HCT116 (cell line): ENCODE measurements around the gene PELI3. TPM values are rescaled to one million over a fixed set of nuclear protein-coding genes. Genes with fewer than 3 reads are reported as not detected.

Experiments
- ATAC-seq: fragments of 200-7000 bp; cut with Tn5 transposase; 2 replicates; pipeline ENCODE4 v1.9.1; 2020; ENCODE audit warnings: mild to moderate bottlenecking, moderate library complexity
- BruUV-seq: library from RNA; stranded (reverse); fragments of 400-500 nt; replicated peaks from 2 replicates; lab custom pipeline; 2021; lab: Mats Ljungman, UMichigan
- CTCF ChIA-PET: fragments of 300-600 bp; sonication (Branson Sonifier 250); formaldehyde crosslinking; loops from one replicate; lab custom pipeline; 2021; ENCODE audit warnings: antibody characterized with exemption; lab: Charles Lee
- POLR2A ChIA-PET: fragments of 300-600, 350-600 bp; sonication (Branson Sonifier 250); formaldehyde crosslinking; loops from one replicate; lab custom pipeline; 2021; ENCODE audit warnings: antibody characterized with exemption; lab: Charles Lee
- RAD21 ChIA-PET, 2 experiments: fragments of 300-600 bp; sonication (Branson Sonifier 250); formaldehyde crosslinking; loops; one replicate each; lab custom pipeline; 2023; ENCODE audit warnings: low total read pairs in 2 of 2; ENCODE audit not compliant: uncharacterized antibody in 2 of 2, unreplicated experiment in 2 of 2, low non-redundant PET in 1 of 2; lab: Charles Lee
- DNase-seq: peaks from one replicate; pipeline ENCODE4 v3.0.0-alpha.2; 2010; ENCODE audit warnings: low read depth, low spot score
- H2AFZ ChIP-seq: fragments of 200-600 bp; shearing (Covaris generic), sonication (generic); 2 replicates; pipeline ENCODE4 v1.6.1; 2017; ENCODE audit warnings: low read depth, mixed run types, mixed read lengths, antibody characterized with exemption, low read length; ENCODE audit not compliant: poor library complexity, severe bottlenecking
- H3K27ac ChIP-seq: 2 replicates; pipeline ENCODE4 v1.5.1; 2012; ENCODE audit warnings: low read depth, low read length
- H3K27me3 ChIP-seq: fragments of 200-600 bp; sonication (generic); 2 replicates; pipeline ENCODE4 v1.6.1; 2016; ENCODE audit warnings: mixed run types, low read length, mixed read lengths; ENCODE audit not compliant: insufficient read depth
- H3K36me3 ChIP-seq, 2 experiments: fragments of 200-500 bp in 1 of 2; fragments of 200-600 bp in 1 of 2; sonication (Bioruptor generic) in 1 of 2; sonication (generic) in 1 of 2; 2 replicates each; pipeline versions ENCODE4 v1.5.1 to v1.6.1; 2014 to 2016; ENCODE audit warnings: low read length in 2 of 2, inconsistent platforms in 1 of 2, mixed read lengths in 1 of 2, mixed run types in 1 of 2; ENCODE audit not compliant: insufficient read depth in 2 of 2, control insufficient read depth in 1 of 2
- H3K4me1 ChIP-seq, 2 experiments: fragments of 200-600 bp in 1 of 2; sonication (generic) in 1 of 2; 2 replicates each; pipeline versions ENCODE4 v1.5.1 to v1.6.1; 2012 to 2017; ENCODE audit warnings: low read length in 2 of 2, inconsistent platforms in 1 of 2, mild to moderate bottlenecking in 1 of 2, mixed read lengths in 1 of 2, mixed run types in 1 of 2, moderate library complexity in 1 of 2; ENCODE audit not compliant: insufficient read depth in 2 of 2, control insufficient read depth in 1 of 2
- H3K4me2 ChIP-seq: fragments of 200-600 bp; sonication (generic); 2 replicates; pipeline ENCODE4 v1.6.1; 2017; ENCODE audit warnings: mixed run types, low read length, mixed read lengths
- H3K4me3 ChIP-seq, 2 experiments: fragments of 200-600 bp in 1 of 2; sonication (generic) in 1 of 2; replicated peaks in 1 of 2; 2 replicates each; pipeline ENCODE4 v1.5.1; 2011 to 2016; ENCODE audit warnings: low read length in 2 of 2, control low read depth in 1 of 2, low read depth in 1 of 2, mild to moderate bottlenecking in 1 of 2, mixed read lengths in 1 of 2, mixed run types in 1 of 2
- H3K79me2 ChIP-seq: fragments of 200-600 bp; sonication (generic); 2 replicates; pipeline ENCODE4 v1.6.1; 2017; ENCODE audit warnings: mild to moderate bottlenecking, mixed run types, low read length, moderate library complexity, mixed read lengths; ENCODE audit not compliant: insufficient read depth
- H3K9ac ChIP-seq: fragments of 200-600 bp; sonication (generic); 2 replicates; pipeline ENCODE4 v1.6.1; 2016; ENCODE audit warnings: low read length, mixed read lengths
- H3K9me2 ChIP-seq: fragments of 200-600 bp; sonication (generic), shearing (Covaris generic); 2 replicates; pipeline ENCODE4 v1.6.1; 2017; ENCODE audit warnings: mixed run types, mild to moderate bottlenecking, moderate library complexity; ENCODE audit not compliant: insufficient read depth
- H3K9me3 ChIP-seq, 2 experiments: fragments of 200-500 bp in 1 of 2; fragments of 200-600 bp in 1 of 2; sonication (Bioruptor generic) in 1 of 2; sonication (generic) in 1 of 2; 2 replicates each; pipeline ENCODE4 v1.6.1; 2014 to 2017; ENCODE audit warnings: low read length in 2 of 2, mixed read lengths in 2 of 2, inconsistent platforms in 1 of 2, low read depth in 1 of 2, mild to moderate bottlenecking in 1 of 2, mixed run types in 1 of 2, moderate library complexity in 1 of 2; ENCODE audit not compliant: control insufficient read depth in 1 of 2, insufficient read depth in 1 of 2
- H4K20me1 ChIP-seq: fragments of 200-600 bp; sonication (generic), shearing (Covaris generic); 2 replicates; pipeline ENCODE4 v1.6.1; 2017; ENCODE audit warnings: mixed run types, mild to moderate bottlenecking, moderate library complexity; ENCODE audit not compliant: insufficient read depth
- ATF3 ChIP-seq: IDR thresholded peaks from 2 replicates; pipeline ENCODE4 v1.6.1; 2012
- CBX3 ChIP-seq: IDR thresholded peaks from 2 replicates; pipeline ENCODE4 v1.6.1; 2012; ENCODE audit warnings: low read depth
- CEBPB ChIP-seq: IDR thresholded peaks from 2 replicates; pipeline ENCODE4 v1.6.1; 2012; ENCODE audit warnings: low read depth
- CTCF ChIP-seq, 3 experiments: fragments of 200-600 bp in 1 of 3; sonication (generic) in 1 of 3; IDR thresholded peaks in 2 of 3; conservative IDR thresholded peaks in 1 of 3; 2 replicates each; pipeline ENCODE4 v1.5.1; 2012 to 2017; ENCODE audit warnings: low read depth in 2 of 3, low read length in 2 of 3, antibody characterized with exemption in 1 of 3, borderline replicate concordance in 1 of 3, control low read depth in 1 of 3, mild to moderate bottlenecking in 1 of 3, mixed read lengths in 1 of 3, mixed run types in 1 of 3, moderate library complexity in 1 of 3; ENCODE audit not compliant: insufficient read depth in 1 of 3
- ELF1 ChIP-seq: IDR thresholded peaks from 2 replicates; pipeline ENCODE4 v1.6.1; 2012; ENCODE audit warnings: low read depth, borderline replicate concordance
- FOSL1 ChIP-seq: IDR thresholded peaks from 2 replicates; pipeline ENCODE4 v1.6.1; 2012; ENCODE audit warnings: low read depth
- JUND ChIP-seq: IDR thresholded peaks from 2 replicates; pipeline ENCODE4 v1.6.1; 2012
- POLR2A ChIP-seq: IDR thresholded peaks from 2 replicates; pipeline ENCODE4 v1.7.0; 2011; ENCODE audit warnings: borderline replicate concordance; ENCODE audit not compliant: insufficient read depth, insufficient read length; ENCODE audit errors: extremely low read depth
- POLR2AphosphoS5 ChIP-seq: IDR thresholded peaks from 2 replicates; pipeline ENCODE4 v1.6.1; 2011; ENCODE audit warnings: mild to moderate bottlenecking, low read depth, low read length, moderate library complexity
- RAD21 ChIP-seq: IDR thresholded peaks from 2 replicates; pipeline ENCODE4 v1.6.1; 2012; ENCODE audit warnings: low read depth, mild to moderate bottlenecking
- SIN3A ChIP-seq: IDR thresholded peaks from 2 replicates; pipeline ENCODE4 v1.6.1; 2012; ENCODE audit warnings: low read depth
- SP1 ChIP-seq: IDR thresholded peaks from 2 replicates; pipeline ENCODE4 v1.6.1; 2012; ENCODE audit warnings: low read depth
- SRF ChIP-seq: IDR thresholded peaks from 2 replicates; pipeline ENCODE4 v1.6.1; 2012; ENCODE audit warnings: low read depth
- ZBTB33 ChIP-seq: IDR thresholded peaks from 2 replicates; pipeline ENCODE4 v1.6.1; 2011; ENCODE audit warnings: mild to moderate bottlenecking, low read length, moderate library complexity; ENCODE audit not compliant: insufficient replicate concordance; ENCODE audit errors: extremely low read depth
- ZNF274 ChIP-seq: fragments of 200-500 bp; sonication (Bioruptor generic); IDR thresholded peaks from 2 replicates; pipeline ENCODE4 v1.6.1; 2014; ENCODE audit warnings: mild to moderate bottlenecking, low read depth, low read length, inconsistent platforms
- intact Hi-C: fragments of 100-400 bp; cut with micrococcal nuclease; formaldehyde crosslinking; loops from 2 replicates; pipeline ENCODE4 v1.10.0; 2022
- total RNA-seq: library from RNA; stranded (reverse); gene quantifications from one replicate; pipeline ENCODE4 v1.2.1, GENCODE V29; 2021; ENCODE audit not compliant: unreplicated experiment

The PELI3 gene
- total RNA-seq, 1 experiment from 2014 or later = 12.8 TPM

GRCh38 chr11:66418168-66418985 lies 48.3 kb upstream of the PELI3 start (continued):
- TF ChIP-seq RAD21 (peak; percentile 42), ELF1 (no peak), ATF3 (no peak), ZBTB33 (no peak), CEBPB (no peak), JUND (peak; percentile 89), SRF (no peak), POLR2A (no peak), POLR2AphosphoS5 (no peak), SIN3A (no peak), CBX3 (no peak), SP1 (no peak), FOSL1 (peak; percentile 90)

GRCh38 chr11:66418986-66419308 lies 47.8 kb upstream of the PELI3 start:
- DNase-seq (no peak), ATAC-seq (no peak)
- ChIA-PET POLR2A (no interaction called here), CTCF (interaction anchor here (1.2 to 1.9 kb wide), 4 partner anchors 10 to 259 kb away, joined by 3 to 15 read pairs (median 4); partner anchors contain the start of genes DPP3 and RBM4B), RAD21 (no interaction called here)
- no peak overlapping the region for H2AFZ ChIP-seq
- no peak overlapping the region for H3K4me3 ChIP-seq
- H3K9ac ChIP-seq = no peak overlapping the region
- intact Hi-C loops = no loop called here
- H4K20me1 ChIP-seq = no peaks in the 10 kb centered on the region
- no peaks in the 10 kb centered on the region for H3K36me3 ChIP-seq
- TF ChIP-seq ZNF274 (no peak), RAD21 (no peak), CTCF (IDR thresholded peaks at IDR 0.05 in 2 of 3, conservative IDR thresholded peaks at IDR 0.05 in 1 of 3; ENCODE audit: borderline replicate concordance in 1 of 3, insufficient read depth in 1 of 3, low read depth in 2 of 3, low read length in 2 of 3) (no peak), ELF1 (no peak), POLR2A (no peak), CEBPB (no peak)
- H3K4me2 ChIP-seq = 0 out of 2 replicates have a peak overlapping the region, but pooled peaks have one; percentile 70
- H3K79me2 ChIP-seq = no peaks in the 10 kb centered on the region
- no TSS peak for BruUV-seq
- H3K27me3 ChIP-seq = peaks cover 43% of the 10 kb centered on the region
- no peak overlapping the region for H3K27ac ChIP-seq
- H3K9me2 ChIP-seq = no peaks in the 10 kb centered on the region
- peaks cover 12 to 17% of the 10 kb centered on the region in 2 experiments for H3K4me1 ChIP-seq
- no peaks in the 10 kb centered on the region for H3K9me3 ChIP-seq
